Measurements from ENCODE around the gene RBCK1.

DNA sequence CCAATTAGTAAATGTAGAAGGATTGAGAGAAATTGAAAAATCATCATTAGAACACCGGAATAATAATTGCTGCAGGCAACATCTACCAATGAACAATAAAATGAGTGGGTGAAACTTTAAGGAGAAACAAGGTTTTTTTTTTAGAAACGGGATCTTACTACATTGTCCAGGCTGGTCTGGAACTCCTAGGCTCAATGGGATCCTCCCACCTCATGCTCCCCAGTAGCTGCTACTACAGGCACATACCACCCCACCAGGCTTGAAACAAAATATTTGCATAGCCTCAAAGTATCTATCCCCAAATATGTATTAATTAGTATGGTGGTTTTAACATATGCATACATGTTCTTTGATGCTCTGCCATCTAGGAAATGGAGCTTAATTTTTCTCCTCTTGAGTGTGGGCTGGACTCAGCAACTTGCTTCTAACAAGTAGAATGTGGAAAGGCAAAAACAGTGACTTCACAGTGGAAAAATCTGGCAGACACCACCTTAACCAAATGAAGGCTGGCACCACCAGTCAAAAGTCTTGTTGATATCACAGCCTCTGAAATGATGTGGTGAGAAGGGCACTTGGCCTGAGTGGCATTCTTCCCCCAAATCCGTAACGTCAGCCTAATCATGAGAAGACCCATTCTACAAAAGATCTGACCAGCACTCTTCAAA is 49.1 kb upstream of the RBCK1 start:
- TF ChIP-seq, protein P1, sequence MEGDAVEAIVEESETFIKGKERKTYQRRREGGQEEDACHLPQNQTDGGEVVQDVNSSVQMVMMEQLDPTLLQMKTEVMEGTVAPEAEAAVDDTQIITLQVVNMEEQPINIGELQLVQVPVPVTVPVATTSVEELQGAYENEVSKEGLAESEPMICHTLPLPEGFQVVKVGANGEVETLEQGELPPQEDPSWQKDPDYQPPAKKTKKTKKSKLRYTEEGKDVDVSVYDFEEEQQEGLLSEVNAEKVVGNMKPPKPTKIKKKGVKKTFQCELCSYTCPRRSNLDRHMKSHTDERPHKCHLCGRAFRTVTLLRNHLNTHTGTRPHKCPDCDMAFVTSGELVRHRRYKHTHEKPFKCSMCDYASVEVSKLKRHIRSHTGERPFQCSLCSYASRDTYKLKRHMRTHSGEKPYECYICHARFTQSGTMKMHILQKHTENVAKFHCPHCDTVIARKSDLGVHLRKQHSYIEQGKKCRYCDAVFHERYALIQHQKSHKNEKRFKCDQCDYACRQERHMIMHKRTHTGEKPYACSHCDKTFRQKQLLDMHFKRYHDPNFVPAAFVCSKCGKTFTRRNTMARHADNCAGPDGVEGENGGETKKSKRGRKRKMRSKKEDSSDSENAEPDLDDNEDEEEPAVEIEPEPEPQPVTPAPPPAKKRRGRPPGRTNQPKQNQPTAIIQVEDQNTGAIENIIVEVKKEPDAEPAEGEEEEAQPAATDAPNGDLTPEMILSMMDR (IDR thresholded peaks at IDR 0.05 in 2 of 3, conservative IDR thresholded peaks at IDR 0.05 in 1 of 3; ENCODE audit: control insufficient read depth in 2 of 3, extremely low read depth in 1 of 3, insufficient read depth in 1 of 3, low read depth in 3 of 3, low read length in 3 of 3), result no peak
- TF ChIP-seq CREB1 (IDR thresholded peaks at IDR 0.05; ENCODE audit: low read depth), result no peak
- TF ChIP-seq SMARCA5 (IDR thresholded peaks at IDR 0.05), result no peak
- TF ChIP-seq, protein P2, sequence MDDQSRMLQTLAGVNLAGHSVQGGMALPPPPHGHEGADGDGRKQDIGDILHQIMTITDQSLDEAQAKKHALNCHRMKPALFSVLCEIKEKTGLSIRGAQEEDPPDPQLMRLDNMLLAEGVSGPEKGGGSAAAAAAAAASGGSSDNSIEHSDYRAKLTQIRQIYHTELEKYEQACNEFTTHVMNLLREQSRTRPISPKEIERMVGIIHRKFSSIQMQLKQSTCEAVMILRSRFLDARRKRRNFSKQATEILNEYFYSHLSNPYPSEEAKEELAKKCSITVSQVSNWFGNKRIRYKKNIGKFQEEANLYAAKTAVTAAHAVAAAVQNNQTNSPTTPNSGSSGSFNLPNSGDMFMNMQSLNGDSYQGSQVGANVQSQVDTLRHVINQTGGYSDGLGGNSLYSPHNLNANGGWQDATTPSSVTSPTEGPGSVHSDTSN (IDR thresholded peaks at IDR 0.05; ENCODE audit: insufficient replicate concordance, low read depth, low read length), result no peak
- no peak for TF ChIP-seq SREBF2 (IDR thresholded peaks at IDR 0.05; ENCODE audit: low read length)
- TF ChIP-seq YY1 (IDR thresholded peaks at IDR 0.05; ENCODE audit: low read depth, low read length), result no peak
- TF ChIP-seq, protein P3, sequence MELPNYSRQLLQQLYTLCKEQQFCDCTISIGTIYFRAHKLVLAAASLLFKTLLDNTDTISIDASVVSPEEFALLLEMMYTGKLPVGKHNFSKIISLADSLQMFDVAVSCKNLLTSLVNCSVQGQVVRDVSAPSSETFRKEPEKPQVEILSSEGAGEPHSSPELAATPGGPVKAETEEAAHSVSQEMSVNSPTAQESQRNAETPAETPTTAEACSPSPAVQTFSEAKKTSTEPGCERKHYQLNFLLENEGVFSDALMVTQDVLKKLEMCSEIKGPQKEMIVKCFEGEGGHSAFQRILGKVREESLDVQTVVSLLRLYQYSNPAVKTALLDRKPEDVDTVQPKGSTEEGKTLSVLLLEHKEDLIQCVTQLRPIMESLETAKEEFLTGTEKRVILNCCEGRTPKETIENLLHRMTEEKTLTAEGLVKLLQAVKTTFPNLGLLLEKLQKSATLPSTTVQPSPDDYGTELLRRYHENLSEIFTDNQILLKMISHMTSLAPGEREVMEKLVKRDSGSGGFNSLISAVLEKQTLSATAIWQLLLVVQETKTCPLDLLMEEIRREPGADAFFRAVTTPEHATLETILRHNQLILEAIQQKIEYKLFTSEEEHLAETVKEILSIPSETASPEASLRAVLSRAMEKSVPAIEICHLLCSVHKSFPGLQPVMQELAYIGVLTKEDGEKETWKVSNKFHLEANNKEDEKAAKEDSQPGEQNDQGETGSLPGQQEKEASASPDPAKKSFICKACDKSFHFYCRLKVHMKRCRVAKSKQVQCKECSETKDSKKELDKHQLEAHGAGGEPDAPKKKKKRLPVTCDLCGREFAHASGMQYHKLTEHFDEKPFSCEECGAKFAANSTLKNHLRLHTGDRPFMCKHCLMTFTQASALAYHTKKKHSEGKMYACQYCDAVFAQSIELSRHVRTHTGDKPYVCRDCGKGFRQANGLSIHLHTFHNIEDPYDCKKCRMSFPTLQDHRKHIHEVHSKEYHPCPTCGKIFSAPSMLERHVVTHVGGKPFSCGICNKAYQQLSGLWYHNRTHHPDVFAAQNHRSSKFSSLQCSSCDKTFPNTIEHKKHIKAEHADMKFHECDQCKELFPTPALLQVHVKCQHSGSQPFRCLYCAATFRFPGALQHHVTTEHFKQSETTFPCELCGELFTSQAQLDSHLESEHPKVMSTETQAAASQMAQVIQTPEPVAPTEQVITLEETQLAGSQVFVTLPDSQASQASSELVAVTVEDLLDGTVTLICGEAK (IDR thresholded peaks at IDR 0.05; ENCODE audit: borderline replicate concordance), result no peak

Data from GM12878 (cell line).